Neutrophil (primary cell): ENCODE results near the gene RAG2.

Experiments
- H3K27ac ChIP-seq: fragments of 200-600 bp; sonication (generic); 2 replicates; pipeline ENCODE4 v1.5.1; 2016; ENCODE audit warnings: mild to moderate bottlenecking, moderate library complexity
- H3K27me3 ChIP-seq: fragments of 200-600 bp; sonication (generic); 2 replicates; pipeline ENCODE4 v1.6.0; 2016; ENCODE audit warnings: mild to moderate bottlenecking
- H3K36me3 ChIP-seq: fragments of 200-600 bp; sonication (generic); 2 replicates; pipeline ENCODE4 v1.5.1; 2017
- H3K4me1 ChIP-seq, 2 experiments: fragments of 200-600 bp in 1 of 2; sonication (generic) in 1 of 2; 1 replicate in 1 of 2; 2 replicates in 1 of 2; pipeline versions ENCODE4 v1.5.1 to v1.6.1; 2013 to 2016; ENCODE audit warnings: low read depth in 1 of 2, low read length in 1 of 2, mild to moderate bottlenecking in 1 of 2, moderate library complexity in 1 of 2; ENCODE audit not compliant: control insufficient read depth in 1 of 2, insufficient read depth in 1 of 2
- H3K4me3 ChIP-seq, 2 experiments: fragments of 200-600 bp in 1 of 2; sonication (generic) in 1 of 2; 1 replicate in 1 of 2; 2 replicates in 1 of 2; pipeline ENCODE4 v1.5.1; 2013 to 2016; ENCODE audit warnings: low read depth in 1 of 2, low read length in 1 of 2, mild to moderate bottlenecking in 1 of 2, moderate library complexity in 1 of 2
- H3K9me3 ChIP-seq: fragments of 200-600 bp; sonication (generic); 2 replicates; pipeline ENCODE4 v1.5.1; 2016
- CTCF ChIP-seq: fragments of 200-600 bp; sonication (generic); IDR thresholded peaks from 2 replicates; pipeline ENCODE4 v1.5.1; 2016; ENCODE audit warnings: antibody characterized with exemption

The RAG2 gene

GRCh38 chr11:36550385-36551115, 47.5 kb downstream of the RAG2 start:
- H3K27me3 ChIP-seq, result no peaks in the 10 kb centered on the region
- H3K9me3 ChIP-seq, result no peaks in the 10 kb centered on the region
- H3K27ac ChIP-seq, result no peak overlapping the region
- TF ChIP-seq CTCF, result no peak
- no peak overlapping the region for H3K4me3 ChIP-seq
- no peaks in the 10 kb centered on the region for H3K4me1 ChIP-seq
- no peaks in the 10 kb centered on the region for H3K36me3 ChIP-seq
